Measurements from ENCODE around the gene GALNS. TPM values are rescaled to one million over a fixed set of nuclear protein-coding genes. Genes with fewer than 3 reads are reported as not detected.

The GALNS gene
- total and polyA plus RNA-seq, 2 of the 8 experiments (the other 6 are each of a cell fraction or from before 2014, with no cell fraction given) = 8.9 to 17.8 TPM

DNA sequence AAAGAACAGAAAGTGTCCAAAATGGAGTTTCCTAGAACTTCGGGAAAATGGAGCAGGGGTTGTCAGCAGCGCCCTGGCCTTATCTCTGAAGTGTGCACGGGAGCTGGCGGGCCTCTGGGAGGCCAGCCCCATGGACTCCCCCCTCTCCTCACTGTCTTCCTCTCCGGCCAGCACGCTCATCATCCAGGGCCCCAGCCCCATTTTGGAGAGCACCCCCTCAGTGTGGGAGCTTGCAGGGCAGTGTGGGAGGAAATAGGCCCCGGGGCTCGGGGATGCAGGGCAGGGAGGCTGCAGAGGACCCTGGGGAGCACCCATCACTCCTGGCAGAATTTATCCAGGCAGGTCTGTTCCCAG is 14.6 kb upstream of the GALNS start:
- H4K20me1 ChIP-seq (replicated peaks in 1 of 2; ENCODE audit: control insufficient read depth in 1 of 2, insufficient read depth in 2 of 2, low read length in 2 of 2) = no peaks in the 10 kb centered on the region
- POLR2A ChIA-PET (ENCODE audit: partially characterized antibody) = no interaction called here
- no peak overlapping the region for H3K4me3 ChIP-seq (ENCODE audit: extremely low read depth in 1 of 4, insufficient read depth in 2 of 4, low read depth in 3 of 4, low read length in 4 of 4)
- H3K27ac ChIP-seq (ENCODE audit: low read depth, low read length) = no peak overlapping the region
- H3K36me3 ChIP-seq (ENCODE audit: control insufficient read depth in 2 of 4, insufficient read depth in 4 of 4, low read length in 3 of 4) = no peaks in the 10 kb centered on the region
- no peak overlapping the region for H3K9ac ChIP-seq (replicated peaks in 1 of 4; ENCODE audit: extremely low read depth in 1 of 4, low read depth in 3 of 4, low read length in 3 of 4)
- FAIRE-seq (no peak), DNase-seq (ENCODE audit: low read depth in 1 of 2, low spot score in 2 of 2) (no peak)
- no peak overlapping the region for H2BK12ac ChIP-seq (ENCODE audit: low read depth, low read length)
- no peak overlapping the region for H3K56ac ChIP-seq (replicated peaks; ENCODE audit: insufficient read length, low read depth, low read length)
- H4K91ac ChIP-seq (replicated peaks; ENCODE audit: insufficient read length, low read length) = no peak overlapping the region
- H2AK5ac ChIP-seq (ENCODE audit: low read depth, low read length) = no peak overlapping the region
- H2BK120ac ChIP-seq (replicated peaks; ENCODE audit: low read depth, low read length) = no peak overlapping the region
- H3K23ac ChIP-seq (ENCODE audit: insufficient read length) = no peak overlapping the region
- H3K23me2 ChIP-seq (ENCODE audit: low read depth, low read length) = no peaks in the 10 kb centered on the region
- H2AFZ ChIP-seq (ENCODE audit: low read length) = no peak overlapping the region
- no peak overlapping the region for H3K18ac ChIP-seq (ENCODE audit: extremely low read depth, low read length)
- CTCF ChIA-PET (ENCODE audit: partially characterized antibody) = interaction anchor here (0.7 kb wide), 1 partner anchor 59 kb away, joined by 3 read pairs; no protein-coding TSS in a partner anchor
- H3K14ac ChIP-seq (ENCODE audit: insufficient read length) = no peak overlapping the region
- H2BK20ac ChIP-seq (ENCODE audit: low read length) = no peak overlapping the region
- no peak overlapping the region for H4K5ac ChIP-seq (ENCODE audit: insufficient read length, low read depth, low read length)
- no peak overlapping the region for H3K4me2 ChIP-seq (ENCODE audit: insufficient read depth in 1 of 2, low read depth in 2 of 2, low read length in 2 of 2)
- H3K4ac ChIP-seq (replicated peaks; ENCODE audit: insufficient read length, low read depth, low read length) = no peak overlapping the region
- H3K27me3 ChIP-seq (replicated peaks in 1 of 4; ENCODE audit: control insufficient read depth in 3 of 4, extremely low read depth in 1 of 4, insufficient read depth in 3 of 4, low read length in 3 of 4) = no peaks in the 10 kb centered on the region
- H4K8ac ChIP-seq (ENCODE audit: extremely low read depth, insufficient read depth, low read length) = no peak overlapping the region
- WGBS, 2 experiments (ENCODE audit: extremely low coverage in 1 of 2, insufficient coverage in 1 of 2, insufficient read length in 1 of 2, insufficient replicate concordance in 2 of 2, low coverage in 1 of 2, low lambda C conversion rate in 2 of 2, missing lambda C conversion rate in 1 of 2) = 89% methylated on average over 8 of the region's 8 CpGs; no CpG with 5 or more reads in 1 of the 2 experiments
- H2BK5ac ChIP-seq (ENCODE audit: low read depth, low read length) = no peak overlapping the region
- H3K4me1 ChIP-seq (replicated peaks in 1 of 4; ENCODE audit: control insufficient read depth in 3 of 4, insufficient read depth in 4 of 4, low read length in 3 of 4) = no peaks in the 10 kb centered on the region; a peak in 1 of 7 replicates
- H3K79me2 ChIP-seq (ENCODE audit: control insufficient read depth in 1 of 2, insufficient read depth in 2 of 2, low read length in 2 of 2) = no peaks in the 10 kb centered on the region
- no peaks in the 10 kb centered on the region; a peak in 1 of 4 replicates for H3K9me3 ChIP-seq (ENCODE audit: insufficient read depth in 2 of 2, low read depth in 1 of 2, low read length in 1 of 2)
- no peaks in the 10 kb centered on the region for H3K79me1 ChIP-seq (ENCODE audit: low read depth, low read length)
- H2BK15ac ChIP-seq (ENCODE audit: low read length) = no peak overlapping the region
- TF ChIP-seq KDM4A (IDR thresholded peaks at IDR 0.05; ENCODE audit: low read depth, low read length, severe bottlenecking) (no peak), BACH1 (IDR thresholded peaks at IDR 0.05; ENCODE audit: low read length) (no peak), SP4 (IDR thresholded peaks at IDR 0.05; ENCODE audit: low read length) (no peak)
